COLO668 (cell line): Measurements from ENCODE around the gene PRKAG2.

Experiments used
- DNase-seq: peaks from one replicate; lab custom pipeline; 2025; ENCODE audit not compliant: unreplicated experiment; lab: John Stamatoyannopoulos, UW

The PRKAG2 gene

DNA sequence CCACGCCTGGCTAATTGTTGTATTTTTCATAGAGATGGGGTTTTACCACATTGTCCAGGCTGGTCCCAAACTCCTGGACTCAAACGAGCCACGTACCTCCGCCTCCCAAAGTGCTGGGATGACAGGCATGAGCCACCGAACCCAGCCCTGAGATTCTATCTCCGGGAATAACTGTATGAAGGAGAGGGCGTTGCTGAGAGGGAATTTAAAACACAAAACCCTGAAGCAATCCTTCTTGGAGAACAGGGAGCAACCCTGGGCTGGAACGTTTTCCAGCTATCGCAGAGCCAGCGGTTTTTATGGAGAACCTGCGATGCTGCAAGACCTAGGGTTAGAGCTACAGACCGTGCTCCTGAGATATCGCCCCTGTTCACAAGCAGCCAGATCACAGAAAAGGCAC is 144.6 kb downstream of the PRKAG2 start:
- DNase-seq = no peak

DNA sequence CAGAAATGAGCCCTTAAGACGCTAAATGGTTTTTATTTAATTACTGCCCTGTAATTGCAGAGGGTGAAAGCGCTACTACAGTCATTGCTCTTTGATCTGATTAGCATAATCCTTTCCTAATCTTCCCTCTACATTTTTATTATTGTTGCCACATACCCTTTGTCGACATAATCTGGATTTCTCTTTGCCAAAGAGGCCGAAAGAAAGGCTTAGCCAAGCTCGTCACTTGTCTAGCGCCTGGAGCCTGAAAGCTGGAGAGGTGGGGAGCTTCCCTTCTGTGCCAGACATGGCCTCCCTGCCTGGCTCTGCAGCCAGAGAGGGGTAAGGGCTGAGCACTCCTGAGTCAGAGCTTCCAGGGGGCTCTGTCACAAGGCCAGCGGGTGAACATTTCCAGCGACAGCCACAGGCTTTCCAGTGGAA is 145.9 kb downstream of the PRKAG2 start:
- no peak for DNase-seq

DNA sequence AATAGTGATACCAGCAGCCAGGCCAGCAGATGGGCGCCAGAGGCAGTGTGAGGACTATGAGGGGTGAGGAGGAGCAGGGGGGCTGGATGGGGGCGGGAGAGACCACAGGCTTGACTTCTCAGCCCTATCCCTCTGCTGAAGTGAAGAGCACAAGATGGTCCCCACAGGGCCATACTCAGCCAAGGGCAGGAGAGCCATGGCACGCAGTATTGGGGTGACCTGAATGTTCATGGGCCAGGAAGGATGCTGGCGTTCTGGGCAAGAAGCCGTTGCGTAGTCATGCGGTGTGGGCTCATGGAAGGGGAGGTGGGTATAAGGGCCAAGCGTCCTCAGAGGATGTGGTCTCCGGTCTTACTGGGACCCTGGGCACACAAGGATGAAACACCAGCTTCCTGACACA is 146.3 kb downstream of the PRKAG2 start:
- DNase-seq = no peak

DNA sequence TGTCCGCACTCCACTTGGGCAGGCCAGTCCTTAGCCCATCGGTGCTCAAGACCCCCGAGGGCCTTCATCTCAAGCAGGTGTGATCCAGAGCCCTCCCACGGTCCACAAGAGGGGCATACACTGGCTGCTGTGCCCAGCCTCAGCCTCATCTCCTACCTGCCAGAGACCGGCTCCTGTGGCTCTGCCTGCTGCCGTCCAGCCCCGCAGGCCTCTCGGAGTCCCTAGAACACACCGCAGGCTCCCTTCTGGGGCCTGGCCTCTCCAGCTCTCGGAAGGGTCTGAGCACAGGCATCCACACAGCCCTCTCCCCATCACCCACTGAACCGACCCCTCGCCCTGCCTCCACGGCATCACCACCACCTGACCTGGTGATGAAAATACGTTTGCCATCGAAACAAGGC is 147.4 kb downstream of the PRKAG2 start:
- no peak for DNase-seq

DNA sequence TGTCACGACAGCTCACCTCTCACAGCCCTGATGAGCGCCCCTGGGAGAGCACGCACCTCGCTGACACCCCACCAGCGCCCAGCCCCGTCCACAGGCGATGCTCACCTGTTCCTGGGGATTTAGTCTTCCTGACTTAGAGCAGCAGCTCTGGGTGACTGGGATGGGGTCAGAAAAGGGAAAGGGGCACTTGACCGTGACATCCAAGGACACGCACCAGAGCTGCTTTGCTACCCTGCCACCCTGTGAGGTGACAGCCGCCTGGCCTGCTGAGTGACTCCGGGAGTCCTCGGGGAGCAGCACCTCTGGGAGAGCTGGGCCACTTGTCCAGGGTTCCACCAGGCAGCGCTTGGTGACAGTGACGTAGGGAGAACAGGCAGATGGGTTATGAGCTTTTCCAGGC is 148.2 kb downstream of the PRKAG2 start:
- no peak for DNase-seq

DNA sequence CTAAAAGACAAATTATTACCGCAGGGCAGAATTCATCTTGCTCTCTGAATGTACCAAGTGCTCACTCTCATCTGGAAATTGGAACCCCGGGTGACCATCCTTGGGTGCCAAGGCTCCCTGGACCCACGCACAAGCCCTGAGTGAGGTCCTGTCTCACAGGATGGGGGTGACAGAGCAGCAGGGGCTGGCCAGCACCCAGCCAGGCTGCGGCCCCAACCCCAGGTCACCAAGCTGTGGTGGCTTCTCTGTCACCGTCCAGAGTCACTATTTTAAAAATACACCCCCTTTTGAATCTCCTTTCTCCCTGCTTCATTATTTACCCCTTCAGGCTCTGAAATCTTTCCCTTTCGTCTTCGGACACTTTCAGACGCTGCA is 148.6 kb downstream of the PRKAG2 start:
- no peak for DNase-seq

DNA sequence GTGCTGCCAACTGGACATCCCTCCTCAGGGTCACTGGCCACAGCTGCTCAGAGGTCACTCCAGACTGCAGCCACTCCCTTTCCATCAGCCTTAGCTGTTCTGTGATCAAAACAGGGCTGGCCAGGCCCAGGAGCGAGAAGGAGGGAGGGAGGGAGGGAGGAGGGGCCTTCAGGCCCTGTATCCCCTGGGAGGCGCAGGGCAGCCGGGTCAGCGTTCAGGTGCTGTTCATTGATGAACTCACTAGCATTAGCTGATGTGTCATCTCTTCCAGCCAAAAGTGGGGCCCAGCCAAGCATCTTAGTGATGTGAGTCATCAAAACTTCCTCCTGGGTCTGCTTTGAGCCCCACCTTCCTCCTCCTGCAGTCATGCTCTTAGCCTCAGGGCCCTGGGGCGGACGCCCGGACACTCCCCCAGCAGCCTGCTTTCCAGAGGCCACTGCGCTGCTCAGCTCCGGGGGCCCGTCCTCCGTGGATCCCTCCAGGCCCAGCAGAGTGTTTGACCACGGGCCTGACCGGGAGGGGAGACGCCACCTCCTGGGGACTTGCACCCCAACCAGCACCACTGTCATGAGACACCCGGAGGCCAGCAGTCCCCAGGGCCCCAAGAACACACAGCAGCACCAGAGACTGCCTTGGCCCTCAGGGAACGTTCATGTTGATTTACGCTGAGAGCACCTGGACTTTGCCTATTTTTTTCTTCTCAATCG is 149.2 kb downstream of the PRKAG2 start:
- no peak for DNase-seq

DNA sequence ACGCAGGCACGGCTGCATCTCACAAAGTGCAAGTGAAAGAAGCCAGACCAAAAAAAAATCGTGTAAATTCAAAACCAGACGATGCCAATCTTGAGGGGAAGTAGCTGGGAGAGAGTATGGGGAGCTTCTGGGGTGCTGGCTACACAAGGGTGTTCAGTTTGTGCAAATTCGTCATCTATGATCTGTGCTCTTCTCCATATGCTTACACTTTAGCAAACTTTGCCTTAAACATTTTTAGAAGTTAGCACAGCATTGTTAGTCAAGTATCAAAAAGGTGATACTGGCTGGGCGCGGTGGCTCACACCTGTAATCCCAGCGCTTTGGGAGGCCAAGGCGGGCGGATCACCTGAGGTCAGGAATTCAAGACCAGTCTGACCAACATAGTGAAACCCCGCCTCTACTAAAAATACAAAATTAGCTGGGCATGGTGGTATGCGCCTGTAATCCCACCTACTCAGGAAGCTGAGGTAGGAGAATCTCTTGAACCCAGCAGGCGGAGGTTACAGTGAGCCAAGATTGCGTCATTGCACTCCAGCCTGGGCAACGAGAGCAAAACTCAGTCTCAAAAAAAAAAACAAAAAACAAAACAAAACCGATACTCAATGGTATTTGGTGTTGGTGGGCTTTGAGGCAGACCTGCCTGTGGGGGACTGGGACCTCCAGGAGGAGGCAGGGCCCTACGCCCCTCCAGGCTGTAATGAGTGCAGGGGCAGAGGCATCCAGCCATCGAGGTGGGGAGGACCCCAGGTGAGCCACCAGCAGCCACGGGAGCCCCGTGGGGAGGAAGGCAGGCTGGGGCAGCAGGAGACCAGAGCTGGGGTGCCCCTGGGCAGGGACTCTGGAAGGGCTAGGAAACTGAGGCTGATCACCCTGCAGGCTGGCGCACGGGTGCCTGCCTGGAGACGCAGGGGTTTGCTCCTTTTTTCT is 150.0 kb downstream of the PRKAG2 start:
- no peak for DNase-seq

DNA sequence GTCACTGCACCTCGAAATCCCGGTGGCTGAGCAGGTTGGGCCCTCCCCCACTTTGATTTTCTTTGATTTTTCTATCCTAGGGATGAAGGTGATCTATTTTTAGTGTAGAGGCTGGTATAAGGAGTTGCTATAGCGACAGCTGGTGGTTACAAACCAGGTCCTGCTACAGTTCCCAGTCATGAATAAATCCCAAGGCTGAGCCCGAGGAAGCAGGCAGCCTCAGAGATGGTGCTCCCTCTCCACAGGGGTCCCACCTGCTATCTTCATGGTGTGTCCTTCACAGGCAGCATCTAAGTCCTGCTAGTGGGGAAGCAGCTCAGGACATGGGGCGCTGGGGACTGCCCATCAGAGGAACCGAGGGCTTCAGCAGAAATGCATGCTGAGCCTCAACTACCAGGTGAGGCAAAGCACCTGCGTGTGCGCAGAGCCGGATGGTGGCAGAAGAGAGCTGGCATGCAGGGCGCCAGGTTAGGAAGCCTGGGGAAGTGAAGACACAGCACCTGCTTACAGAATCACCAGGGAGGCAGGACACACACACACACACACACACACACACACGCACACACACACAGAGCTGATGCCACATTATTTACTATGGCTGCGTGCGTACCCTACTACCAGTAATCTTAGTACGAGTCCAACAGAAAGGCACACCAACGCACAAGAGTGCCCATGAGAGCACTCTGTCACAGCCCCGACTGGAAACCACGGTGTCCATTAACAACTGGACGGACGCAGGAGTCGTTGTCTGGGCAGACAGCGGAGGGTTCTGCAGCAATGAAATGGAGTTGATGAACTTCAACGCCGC is 150.9 kb downstream of the PRKAG2 start:
- peak; percentile 73 for DNase-seq

DNA sequence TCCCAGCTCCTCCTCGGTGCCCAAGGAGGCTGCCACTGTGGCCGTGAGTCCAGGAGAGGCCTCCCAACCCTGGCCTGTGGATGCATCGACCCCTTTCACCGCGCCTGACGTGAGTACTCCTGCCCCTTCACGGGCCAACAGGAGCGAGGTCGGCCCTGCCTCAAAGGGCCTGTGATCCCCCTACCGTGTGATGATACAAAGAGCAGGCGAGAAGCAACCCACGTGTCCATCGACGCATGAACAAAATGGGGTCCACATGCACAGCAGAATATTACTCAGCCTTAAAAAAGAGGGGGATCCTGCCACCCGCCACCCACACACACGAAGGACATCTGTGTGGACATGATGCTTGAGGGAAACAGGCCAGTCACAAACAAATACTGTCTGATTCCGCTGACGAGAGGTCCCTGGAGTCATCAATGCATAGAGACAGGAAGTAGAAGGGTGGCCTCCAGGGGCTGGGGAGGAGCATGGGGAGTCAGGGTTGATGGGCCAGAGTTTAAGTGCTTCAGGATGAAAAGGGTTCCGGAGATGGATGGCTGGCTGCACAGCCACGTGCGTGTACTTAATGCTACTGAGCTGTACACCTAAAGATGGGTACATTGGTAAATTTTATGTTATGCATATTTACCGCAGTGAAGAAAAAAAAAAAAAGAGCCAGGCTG is 151.9 kb downstream of the PRKAG2 start:
- no peak for DNase-seq

DNA sequence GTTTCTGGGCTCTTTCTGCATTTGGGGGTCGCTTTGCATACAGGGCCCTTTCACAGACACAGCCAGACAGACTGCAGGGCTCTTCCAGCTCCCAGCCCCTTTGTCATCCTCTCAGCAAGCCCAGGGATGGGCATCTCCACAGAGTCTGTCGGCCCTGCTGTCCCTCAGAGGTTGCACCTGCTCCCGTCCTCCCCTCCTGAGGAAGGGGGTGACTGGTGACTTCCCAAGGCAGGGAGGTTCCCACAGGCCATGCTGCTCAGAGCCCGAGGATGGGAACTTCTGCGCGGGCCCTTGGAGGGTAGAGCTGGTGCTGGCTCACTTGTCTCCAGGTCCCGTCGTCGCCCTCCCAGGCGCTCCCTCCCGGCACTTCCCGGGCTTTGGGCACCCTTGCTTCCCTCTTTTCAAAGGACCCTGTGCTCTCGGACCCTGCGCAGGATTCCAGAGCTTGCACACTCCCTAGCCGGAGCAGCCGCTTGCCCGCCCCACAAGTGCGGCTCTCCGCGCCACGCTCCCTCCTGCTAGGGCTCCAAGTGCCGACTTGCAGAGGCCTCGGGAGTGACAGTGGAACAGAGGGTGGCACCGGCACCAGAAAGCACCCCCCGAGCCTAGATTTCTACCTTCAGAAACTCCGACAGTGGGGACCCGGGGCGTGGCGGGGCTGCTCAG is 152.5 kb downstream of the PRKAG2 start:
- DNase-seq = no peak

DNA sequence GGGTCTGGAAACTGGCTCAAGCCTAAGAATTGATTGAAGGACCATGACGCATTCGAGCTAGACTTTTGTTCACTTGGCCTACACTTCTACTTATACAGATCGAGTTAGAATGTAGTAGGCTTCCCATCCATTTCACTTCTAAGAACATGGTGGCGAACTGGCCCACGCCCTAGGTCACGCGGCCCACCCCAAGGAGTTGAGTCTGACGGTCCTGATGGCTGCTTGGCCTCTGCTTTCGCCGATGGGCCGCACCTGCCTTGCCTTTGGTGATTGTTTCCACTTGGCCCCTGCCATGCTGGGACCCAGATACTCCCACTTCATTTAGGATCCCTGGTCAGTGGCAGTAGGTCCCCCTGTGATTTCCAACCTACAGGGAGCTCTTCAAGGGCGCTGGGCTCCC is 153.6 kb downstream of the PRKAG2 start:
- no peak for DNase-seq

DNA sequence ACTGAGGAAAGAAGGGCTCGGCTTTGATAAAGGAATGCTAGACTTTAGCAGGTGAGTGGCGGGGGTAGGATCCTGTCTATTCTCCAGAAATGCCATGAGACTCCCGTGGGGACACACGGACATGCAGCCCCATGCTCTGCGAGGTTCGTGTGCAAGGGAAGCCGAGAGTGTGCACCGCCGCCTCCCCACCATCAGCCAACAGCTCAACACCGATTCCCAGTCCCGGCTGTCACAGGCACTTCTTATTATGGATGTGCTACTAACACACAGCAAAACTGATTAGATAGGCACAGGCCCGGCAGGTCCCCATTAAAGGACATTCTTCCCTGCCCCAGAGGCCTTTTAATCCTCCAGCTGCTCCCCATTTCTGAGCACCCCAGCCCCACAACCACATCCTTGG is 154.4 kb downstream of the PRKAG2 start:
- DNase-seq = no peak

DNA sequence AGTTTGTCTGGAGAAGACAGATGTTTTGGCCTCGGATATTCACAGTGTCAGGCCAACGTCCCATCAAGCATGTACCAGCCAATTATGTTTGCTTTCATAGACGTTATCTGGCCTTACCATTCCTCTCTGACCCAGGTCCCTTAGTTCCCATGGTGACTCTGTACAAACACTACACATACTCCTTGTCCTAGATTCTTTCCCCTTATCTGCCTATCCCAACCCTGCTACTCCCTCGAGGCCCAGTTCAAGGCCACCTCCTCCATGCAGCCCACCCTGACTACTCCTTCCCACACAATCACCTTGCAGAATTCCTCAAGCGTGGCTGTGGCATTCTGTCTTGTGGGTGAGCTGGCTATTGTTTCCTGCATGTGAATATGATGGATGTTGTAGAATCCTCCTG is 155.2 kb downstream of the PRKAG2 start:
- DNase-seq = no peak

DNA sequence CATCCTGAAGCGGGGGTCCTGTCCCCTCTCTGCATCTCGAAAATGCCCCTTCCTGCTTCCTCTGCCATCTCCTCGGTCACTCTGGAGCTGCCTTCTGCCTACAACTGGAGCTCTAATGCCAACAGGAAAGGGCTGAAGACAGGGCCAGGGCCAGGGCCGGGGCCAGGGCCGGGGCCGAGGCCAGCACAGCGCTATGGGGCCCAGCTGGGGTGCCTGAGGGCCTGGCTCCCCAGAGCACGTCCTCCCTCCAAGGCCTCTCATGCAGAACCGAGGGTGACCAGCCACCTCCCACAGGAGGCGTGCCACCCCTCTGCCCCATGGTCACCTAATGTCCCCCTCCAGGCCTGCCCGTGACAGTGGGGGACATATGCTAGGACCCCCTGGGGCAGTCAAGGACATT is 155.7 kb downstream of the PRKAG2 start:
- no peak for DNase-seq

DNA sequence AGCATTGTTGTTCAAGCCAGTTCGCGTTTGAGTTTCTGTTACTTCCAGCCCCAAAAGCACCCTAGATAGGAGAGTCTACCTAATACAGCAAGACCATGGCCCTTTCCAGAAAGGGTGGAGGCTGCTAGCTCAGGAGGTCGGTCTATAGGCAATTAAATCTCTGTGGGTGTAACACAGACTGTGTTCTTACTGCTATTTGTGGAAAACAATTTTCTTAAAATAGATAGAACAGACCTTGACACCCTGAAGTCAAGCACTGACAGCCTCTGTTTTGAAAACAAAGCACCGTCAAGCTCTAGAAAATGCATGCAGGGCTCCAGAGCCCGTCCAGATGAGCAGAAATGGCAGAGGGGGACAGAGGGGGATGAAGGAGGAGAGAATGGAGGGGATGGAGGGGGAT is 156.6 kb downstream of the PRKAG2 start:
- DNase-seq = no peak

DNA sequence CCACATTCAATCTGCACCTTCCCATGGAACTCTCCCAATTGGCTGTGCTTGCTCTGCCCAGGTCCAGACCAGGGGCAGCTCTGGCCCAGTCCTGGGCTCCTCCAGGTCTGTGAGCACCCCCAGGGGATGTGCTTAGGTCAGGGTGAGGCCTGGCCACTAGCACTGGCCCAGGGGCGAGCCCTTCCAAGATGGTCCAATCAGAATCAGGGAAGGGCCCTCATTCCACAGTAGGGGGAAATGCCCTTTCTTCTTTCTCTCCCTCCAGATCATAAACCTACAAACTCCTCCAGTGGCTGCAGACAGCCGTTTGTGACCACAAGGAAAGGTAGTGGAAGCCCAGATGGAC is 157.0 kb downstream of the PRKAG2 start:
- DNase-seq = no peak

DNA sequence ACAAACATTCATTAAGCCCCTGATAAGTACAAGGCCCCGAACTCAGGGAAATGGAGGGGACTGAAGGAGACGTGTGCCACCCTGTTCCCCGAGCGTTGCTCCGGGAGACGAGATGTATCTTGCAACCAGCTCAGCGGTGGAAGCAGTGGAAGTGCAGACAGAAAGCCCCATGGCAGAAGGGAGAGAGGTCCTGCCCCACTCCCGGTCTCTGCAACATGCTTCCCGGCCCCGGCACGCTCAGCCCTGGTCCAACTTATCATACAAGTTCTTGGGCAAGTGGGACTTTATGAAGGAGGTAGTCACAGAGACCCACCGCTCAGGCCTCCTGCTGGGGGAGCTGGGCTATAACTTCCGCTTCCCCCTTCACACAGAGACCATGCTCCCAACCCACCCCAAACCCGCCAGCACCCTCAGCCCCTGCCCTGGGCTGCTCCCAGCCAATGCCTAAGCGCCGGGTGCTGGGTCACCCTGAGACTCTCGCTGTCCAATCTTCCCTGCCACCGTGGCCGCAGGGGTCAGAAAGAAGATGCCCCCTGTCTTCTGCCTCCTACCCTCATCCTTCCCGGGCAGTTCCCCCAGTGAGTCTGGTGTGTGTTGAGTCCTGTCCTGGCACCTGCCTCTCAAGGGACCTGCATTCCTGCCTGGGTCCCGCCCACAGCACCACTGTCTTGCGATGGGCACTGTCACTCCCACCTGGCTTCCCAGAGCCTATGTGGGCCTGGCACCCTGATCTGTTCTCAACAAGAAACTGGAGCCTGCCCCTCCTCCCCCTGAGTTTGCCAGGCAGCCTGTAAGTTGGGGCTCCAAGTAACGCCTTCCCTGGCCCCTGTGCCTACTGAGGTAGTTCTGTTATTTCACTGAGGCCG is 157.7 kb downstream of the PRKAG2 start:
- DNase-seq = no peak

DNA sequence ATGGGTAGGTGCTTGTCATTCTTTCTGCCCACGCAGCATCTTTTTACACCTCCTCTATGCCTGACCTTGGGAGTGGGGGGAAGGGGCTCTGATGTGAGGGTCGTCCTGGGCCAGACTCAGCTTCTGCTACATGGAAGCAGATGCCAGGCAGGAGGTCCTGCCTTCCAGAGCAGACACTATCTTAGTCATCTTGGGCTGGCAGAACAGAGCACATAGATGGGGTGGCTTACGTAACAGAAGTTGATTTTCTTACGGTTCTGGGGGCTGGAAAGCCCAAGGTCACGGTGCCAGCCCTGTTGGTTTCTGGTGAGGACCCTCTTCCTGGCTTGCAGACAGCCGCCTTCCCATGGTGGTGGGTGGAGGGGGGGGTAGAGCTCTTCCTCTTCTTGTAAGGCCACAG is 159.0 kb downstream of the PRKAG2 start:
- no peak for DNase-seq

DNA sequence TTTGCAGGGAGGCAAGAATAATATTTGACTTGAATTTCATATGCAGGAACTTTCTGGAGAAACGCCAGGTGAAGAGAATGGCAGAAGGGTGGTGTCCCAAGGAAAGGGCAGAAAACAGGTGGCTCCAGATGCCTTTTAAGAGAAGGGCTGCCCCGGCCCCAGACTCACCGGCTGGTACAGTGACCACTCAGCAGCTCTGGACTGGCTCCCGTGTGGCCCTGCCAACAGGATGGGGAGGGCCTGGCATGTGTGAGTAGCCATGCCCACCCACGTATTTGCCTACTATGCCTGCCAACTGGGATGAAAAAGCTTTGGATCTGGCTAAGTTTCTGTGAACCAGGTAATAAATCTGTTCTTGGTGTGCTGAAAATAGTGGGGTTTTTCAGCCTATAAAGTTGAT is 159.5 kb downstream of the PRKAG2 start:
- no peak for DNase-seq
